Activated B cell treated with CpG ODN at 0.5 μM for 24 hours (primary cell): ENCODE measurements around the gene PICALM. TPM values are rescaled to one million over a fixed set of nuclear protein-coding genes. Genes with fewer than 3 reads are reported as not detected.

ENCODE experiments used
- ATAC-seq: fragments of 200-7000 bp; cut with Tn5 transposase; one replicate; pipeline ENCODE4 v1.10.0; 2021; ENCODE audit warnings: low read depth, mild to moderate bottlenecking, moderate library complexity
- CTCF ChIA-PET: fragments of 350-600 bp; sonication (Branson Sonifier 250); formaldehyde crosslinking; loops from one replicate; lab custom pipeline; 2021; ENCODE audit warnings: antibody characterized with exemption; lab: Charles Lee
- POLR2A ChIA-PET: fragments of 350-600 bp; sonication (Branson Sonifier 250); formaldehyde crosslinking; loops from one replicate; lab custom pipeline; 2021; ENCODE audit warnings: antibody characterized with exemption; lab: Charles Lee
- DNase-seq: peaks from one replicate; pipeline ENCODE4 v3.0.0; 2022
- H3K27ac Mint-ChIP-seq: one replicate; pipeline ENCODE4 v1.8.0; 2020; ENCODE audit warnings: mixed read lengths
- H3K27me3 Mint-ChIP-seq: one replicate; pipeline ENCODE4 v1.8.0; 2021; ENCODE audit warnings: mixed read lengths
- H3K36me3 Mint-ChIP-seq: one replicate; pipeline ENCODE4 v1.8.0; 2021; ENCODE audit warnings: low read depth, mixed read lengths
- H3K4me1 Mint-ChIP-seq: one replicate; pipeline ENCODE4 v1.8.0; 2021; ENCODE audit warnings: mixed read lengths
- H3K4me3 Mint-ChIP-seq: one replicate; pipeline ENCODE4 v1.8.0; 2020; ENCODE audit warnings: mild to moderate bottlenecking, mixed read lengths
- H3K9me3 Mint-ChIP-seq: one replicate; pipeline ENCODE4 v1.8.0; 2020; ENCODE audit warnings: mixed read lengths
- intact Hi-C: fragments of 100-400 bp; cut with micrococcal nuclease; formaldehyde crosslinking; loops from one replicate; pipeline ENCODE4 v1.15.1; 2024
- total RNA-seq: library from RNA; stranded (reverse); gene quantifications from 2 replicates; pipeline ENCODE4 v1.2.3, GENCODE V29; 2022
- TF ChIP-seq, protein P1 (sequence below): fragments of 200-600 bp; IDR thresholded peaks from one replicate; pipeline ENCODE4 v1.8.0; 2022; ENCODE audit warnings: antibody characterized with exemption, mild to moderate bottlenecking

Gene PICALM
- total RNA-seq, 1 donor from 2014 or later = 139 TPM

DNA sequence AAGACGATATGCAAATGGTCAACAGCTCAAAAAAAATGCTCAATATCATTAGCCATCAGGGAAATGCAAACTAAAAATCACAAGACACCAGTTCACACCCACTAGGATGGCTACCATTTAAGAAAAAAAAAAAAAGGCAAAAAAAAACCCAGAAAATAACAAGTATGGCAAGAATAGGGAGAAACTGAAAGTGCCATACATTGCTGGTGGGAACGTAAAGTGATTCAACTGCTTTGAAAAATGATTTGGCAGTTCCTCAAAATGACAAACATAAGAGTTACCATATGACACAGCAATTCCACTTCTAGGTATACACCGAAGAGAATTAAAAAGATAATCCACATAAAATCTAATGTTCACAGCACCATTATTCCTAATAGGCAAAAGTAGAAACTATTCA is 47.5 kb downstream of the PICALM start:
- CTCF ChIA-PET = interaction anchor here (0.8 kb wide), 1 partner anchor 11 kb away, joined by 3 read pairs; no protein-coding TSS in a partner anchor
- H3K27me3 Mint-ChIP-seq = no peaks in the 10 kb centered on the region
- no peaks in the 10 kb centered on the region for H3K9me3 Mint-ChIP-seq
- peak overlapping the region; percentile 37 for H3K27ac Mint-ChIP-seq
- ATAC-seq (peak; percentile 47), DNase-seq (no peak)
- H3K4me1 Mint-ChIP-seq = peaks cover 17% of the 10 kb centered on the region
- POLR2A ChIA-PET = no interaction called here
- H3K36me3 Mint-ChIP-seq = peaks cover 69% of the 10 kb centered on the region
- H3K4me3 Mint-ChIP-seq = no peak overlapping the region
- TF ChIP-seq, protein P1, sequence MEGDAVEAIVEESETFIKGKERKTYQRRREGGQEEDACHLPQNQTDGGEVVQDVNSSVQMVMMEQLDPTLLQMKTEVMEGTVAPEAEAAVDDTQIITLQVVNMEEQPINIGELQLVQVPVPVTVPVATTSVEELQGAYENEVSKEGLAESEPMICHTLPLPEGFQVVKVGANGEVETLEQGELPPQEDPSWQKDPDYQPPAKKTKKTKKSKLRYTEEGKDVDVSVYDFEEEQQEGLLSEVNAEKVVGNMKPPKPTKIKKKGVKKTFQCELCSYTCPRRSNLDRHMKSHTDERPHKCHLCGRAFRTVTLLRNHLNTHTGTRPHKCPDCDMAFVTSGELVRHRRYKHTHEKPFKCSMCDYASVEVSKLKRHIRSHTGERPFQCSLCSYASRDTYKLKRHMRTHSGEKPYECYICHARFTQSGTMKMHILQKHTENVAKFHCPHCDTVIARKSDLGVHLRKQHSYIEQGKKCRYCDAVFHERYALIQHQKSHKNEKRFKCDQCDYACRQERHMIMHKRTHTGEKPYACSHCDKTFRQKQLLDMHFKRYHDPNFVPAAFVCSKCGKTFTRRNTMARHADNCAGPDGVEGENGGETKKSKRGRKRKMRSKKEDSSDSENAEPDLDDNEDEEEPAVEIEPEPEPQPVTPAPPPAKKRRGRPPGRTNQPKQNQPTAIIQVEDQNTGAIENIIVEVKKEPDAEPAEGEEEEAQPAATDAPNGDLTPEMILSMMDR = no peak
- intact Hi-C loops = loop anchor here (2.0 to 5.0 kb wide), 2 partner anchors 15 to 34 kb away; no protein-coding TSS in a partner anchor

DNA sequence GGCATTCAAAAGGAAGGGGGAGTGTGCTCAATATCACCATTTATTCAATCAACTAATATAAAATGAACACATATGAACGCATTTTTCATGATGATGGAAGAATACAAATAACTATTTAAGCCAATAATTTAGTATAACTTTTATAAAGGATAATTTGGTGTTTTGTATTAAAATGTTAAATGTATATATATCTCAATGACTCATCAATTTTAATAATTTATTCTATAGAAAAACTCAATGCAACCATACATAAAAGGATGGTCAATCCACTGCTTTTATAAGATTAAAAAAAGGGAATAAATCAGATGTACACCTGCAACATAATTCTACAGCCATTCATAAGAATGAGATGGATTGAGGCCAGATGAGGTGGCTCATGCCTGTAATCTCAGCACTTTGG is 50.6 kb downstream of the PICALM start:
- Mint-ChIP-seq H3K27ac (no peak overlapping the region), H3K36me3 (peaks cover 72% of the 10 kb centered on the region), H3K4me3 (no peak overlapping the region), H3K4me1 (peaks cover 22% of the 10 kb centered on the region), H3K27me3 (no peaks in the 10 kb centered on the region), H3K9me3 (no peaks in the 10 kb centered on the region)
- intact Hi-C loops = no loop called here
- DNase-seq = no peak
- ATAC-seq = no peak
- CTCF ChIA-PET = interaction anchor here (0.7 to 1.0 kb wide), 2 partner anchors 273 to 398 kb away, joined by 3 read pairs; no protein-coding TSS in a partner anchor
- TF ChIP-seq, protein P1 = no peak
- POLR2A ChIA-PET = no interaction called here

DNA sequence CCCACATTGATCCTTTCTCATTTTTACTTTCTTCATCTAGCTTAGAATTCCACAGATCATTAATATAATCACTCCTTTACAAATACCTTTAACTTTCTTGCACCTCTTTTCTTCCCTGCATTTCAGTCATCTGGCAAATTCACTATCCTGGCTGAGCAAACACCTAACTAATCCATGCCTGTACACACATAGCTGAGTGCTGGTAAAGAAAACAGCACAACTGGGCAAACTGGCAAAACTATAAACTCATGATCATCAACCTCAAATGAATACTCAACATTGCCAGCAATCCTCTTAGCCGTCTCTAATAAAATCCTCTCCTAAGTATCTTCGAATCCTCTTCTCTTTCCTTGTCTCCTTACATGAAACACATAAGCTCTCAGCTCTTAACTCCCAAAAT is 52.4 kb downstream of the PICALM start:
- DNase-seq (no peak), ATAC-seq (no peak)
- Mint-ChIP-seq H3K27me3 (no peaks in the 10 kb centered on the region), H3K36me3 (peaks cover 68% of the 10 kb centered on the region), H3K4me1 (peaks cover 17% of the 10 kb centered on the region), H3K9me3 (no peaks in the 10 kb centered on the region), H3K4me3 (no peak overlapping the region), H3K27ac (no peak overlapping the region)
- ChIA-PET POLR2A (interaction anchor here (0.5 kb wide), 1 partner anchor 20 kb away, joined by 6 read pairs; no protein-coding TSS in a partner anchor), CTCF (interaction anchor here (1.4 kb wide), 1 partner anchor 15 kb away, joined by 5 read pairs; no protein-coding TSS in a partner anchor)
- TF ChIP-seq, protein P1 = no peak
- intact Hi-C loops = no loop called here

DNA sequence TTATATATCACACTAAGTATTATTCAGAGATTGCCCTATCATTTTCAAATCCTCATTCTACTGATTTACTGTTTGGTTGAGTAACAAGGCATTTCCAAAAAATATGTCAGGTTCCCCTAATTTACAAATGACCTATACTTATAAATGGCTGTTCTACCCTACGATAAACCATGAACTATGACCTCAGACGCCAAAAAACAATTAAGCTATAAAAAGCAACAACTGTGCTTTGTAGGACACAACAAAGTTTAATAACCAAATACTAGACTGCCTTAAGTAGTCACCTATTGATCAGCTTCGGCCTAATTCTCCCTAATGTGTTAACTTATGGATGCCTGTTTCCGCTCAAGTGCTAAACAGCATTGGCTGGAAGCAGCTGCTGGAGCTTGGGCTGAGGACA is 53.2 kb downstream of the PICALM start:
- intact Hi-C loops = no loop called here
- Mint-ChIP-seq H3K27ac (no peak overlapping the region), H3K27me3 (no peaks in the 10 kb centered on the region), H3K4me3 (no peak overlapping the region), H3K36me3 (peaks cover 67% of the 10 kb centered on the region), H3K4me1 (peaks cover 12% of the 10 kb centered on the region), H3K9me3 (no peaks in the 10 kb centered on the region)
- DNase-seq (no peak), ATAC-seq (no peak)
- ChIA-PET POLR2A (interaction anchor here (0.5 kb wide), 1 partner anchor 21 kb away, joined by 6 read pairs; no protein-coding TSS in a partner anchor), CTCF (interaction anchor here (1.4 kb wide), 1 partner anchor 16 kb away, joined by 5 read pairs; no protein-coding TSS in a partner anchor)
- TF ChIP-seq, protein P1 = no peak

DNA sequence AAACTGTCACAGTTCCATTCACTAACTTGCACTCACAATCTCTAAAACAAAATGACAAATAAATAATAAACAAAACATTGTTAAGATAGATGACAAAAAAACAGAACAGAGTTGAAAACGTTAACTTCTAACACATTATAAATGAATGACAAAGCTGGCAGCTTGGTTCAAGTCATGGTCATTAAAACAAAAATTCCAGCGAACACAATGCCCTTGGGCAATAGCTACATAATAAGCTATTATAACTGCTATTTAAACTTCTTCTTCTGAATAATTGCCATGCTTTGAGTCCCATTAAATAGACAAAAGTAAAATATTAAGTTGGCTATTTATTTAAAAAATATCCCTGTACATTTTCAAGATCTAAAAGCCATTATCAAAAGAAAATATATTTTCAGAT is 54.7 kb downstream of the PICALM start:
- Mint-ChIP-seq H3K4me3 (no peak overlapping the region), H3K27ac (no peak overlapping the region), H3K27me3 (no peaks in the 10 kb centered on the region), H3K36me3 (peaks cover 67% of the 10 kb centered on the region), H3K4me1 (peaks cover 12% of the 10 kb centered on the region), H3K9me3 (no peaks in the 10 kb centered on the region)
- ChIA-PET POLR2A (no interaction called here), CTCF (interaction anchor here (0.6 kb wide), 1 partner anchor 468 kb away, joined by 3 read pairs; no protein-coding TSS in a partner anchor)
- ATAC-seq (no peak), DNase-seq (no peak)
- intact Hi-C loops = no loop called here
- TF ChIP-seq, protein P1 = no peak
